ENCODE measurements around the gene RPS29.
A peak's percentile ranks its signal among the peaks of the same experiment; 100 is the strongest.

Gene RPS29

GRCh38 chr14:49617852-49618519 is 31.8 kb upstream of the RPS29 start:
- Histone ChIP-seq H3K4me1 (ENCODE audit: insufficient read depth, low read length) (peaks cover 30% of the 10 kb centered on the region), H3K27me3 (ENCODE audit: insufficient read depth, low read length) (no peaks in the 10 kb centered on the region), H2AFZ (ENCODE audit: low read depth, low read length) (no peak overlapping the region), H3K4me3 (ENCODE audit: low read length) (no peak overlapping the region), H3K36me3 (ENCODE audit: insufficient read depth, low read length) (peaks cover 32% of the 10 kb centered on the region), H3K9me3 (ENCODE audit: low read length) (no peaks in the 10 kb centered on the region)

GRCh38 chr14:49615776-49616175 is 29.6 kb upstream of the RPS29 start:
- Histone ChIP-seq H3K9me3 (ENCODE audit: low read length) (no peaks in the 10 kb centered on the region), H3K27me3 (ENCODE audit: insufficient read depth, low read length) (no peaks in the 10 kb centered on the region), H3K36me3 (ENCODE audit: insufficient read depth, low read length) (peaks cover 34% of the 10 kb centered on the region), H3K4me1 (ENCODE audit: insufficient read depth, low read length) (peaks cover 12% of the 10 kb centered on the region), H3K4me3 (ENCODE audit: low read length) (no peak overlapping the region), H2AFZ (ENCODE audit: low read depth, low read length) (no peak overlapping the region)

- Histone ChIP-seq H2AFZ (ENCODE audit: low read depth, low read length) (no peak overlapping the region), H3K36me3 (ENCODE audit: insufficient read depth, low read length) (peaks cover 41% of the 10 kb centered on the region), H3K9me3 (ENCODE audit: low read length) (no peaks in the 10 kb centered on the region), H3K4me1 (ENCODE audit: insufficient read depth, low read length) (peaks cover 5% of the 10 kb centered on the region), H3K4me3 (ENCODE audit: low read length) (no peak overlapping the region), H3K27me3 (ENCODE audit: insufficient read depth, low read length) (no peaks in the 10 kb centered on the region)
These were observed 28.0 kb upstream of the RPS29 start for GRCh38 chr14:49614196-49614595.

- H2AFZ ChIP-seq (ENCODE audit: low read depth, low read length): no peak overlapping the region
- H3K4me3 ChIP-seq (ENCODE audit: low read length): no peak overlapping the region
- H3K36me3 ChIP-seq (ENCODE audit: insufficient read depth, low read length): peaks cover 30% of the 10 kb centered on the region
- no peaks in the 10 kb centered on the region for H3K9me3 ChIP-seq (ENCODE audit: low read length)
- no peaks in the 10 kb centered on the region for H3K4me1 ChIP-seq (ENCODE audit: insufficient read depth, low read length)
- no peaks in the 10 kb centered on the region for H3K27me3 ChIP-seq (ENCODE audit: insufficient read depth, low read length)
These were observed 26.5 kb upstream of the RPS29 start for GRCh38 chr14:49612671-49613070.

GRCh38 chr14:49612251-49612650 is 26.1 kb upstream of the RPS29 start:
- H2AFZ ChIP-seq (ENCODE audit: low read depth, low read length): no peak overlapping the region
- no peak overlapping the region for H3K4me3 ChIP-seq (ENCODE audit: low read length)
- H3K4me1 ChIP-seq (ENCODE audit: insufficient read depth, low read length): no peaks in the 10 kb centered on the region
- H3K27me3 ChIP-seq (ENCODE audit: insufficient read depth, low read length): no peaks in the 10 kb centered on the region
- H3K36me3 ChIP-seq (ENCODE audit: insufficient read depth, low read length): peaks cover 30% of the 10 kb centered on the region
- H3K9me3 ChIP-seq (ENCODE audit: low read length): no peaks in the 10 kb centered on the region

- Histone ChIP-seq H3K36me3 (ENCODE audit: insufficient read depth, low read length) (peaks cover 45% of the 10 kb centered on the region), H3K4me3 (ENCODE audit: low read length) (no peak overlapping the region), H2AFZ (ENCODE audit: low read depth, low read length) (no peak overlapping the region), H3K4me1 (ENCODE audit: insufficient read depth, low read length) (no peaks in the 10 kb centered on the region), H3K9me3 (ENCODE audit: low read length) (no peaks in the 10 kb centered on the region), H3K27me3 (ENCODE audit: insufficient read depth, low read length) (no peaks in the 10 kb centered on the region)
These were observed 21.4 kb upstream of the RPS29 start for GRCh38 chr14:49607583-49607982.

- Histone ChIP-seq H3K4me1 (ENCODE audit: insufficient read depth, low read length) (peaks cover 15% of the 10 kb centered on the region), H3K27me3 (ENCODE audit: insufficient read depth, low read length) (no peaks in the 10 kb centered on the region), H2AFZ (ENCODE audit: low read depth, low read length) (peak within 1 kb of the TSS; percentile 95), H3K9me3 (ENCODE audit: low read length) (no peaks in the 10 kb centered on the region), H3K36me3 (ENCODE audit: insufficient read depth, low read length) (peaks cover 14% of the 10 kb centered on the region), H3K4me3 (ENCODE audit: low read length) (peak within 1 kb of the TSS; percentile 98)
These were observed 12.5 kb upstream of the RPS29 start, which contains the start of gene LRR1 for GRCh38 chr14:49598485-49599300. Gene LRR1, plus strand, starts transcription at chr14:49598940. Its CDS starts 81 bp downstream, at chr14:49599021.

GRCh38 chr14:49598189-49598484 is 12.0 kb upstream of the RPS29 start:
- H2AFZ ChIP-seq (ENCODE audit: low read depth, low read length): peak overlapping the region; percentile 95
- peaks cover 15% of the 10 kb centered on the region for H3K4me1 ChIP-seq (ENCODE audit: insufficient read depth, low read length)
- peaks cover 10% of the 10 kb centered on the region for H3K36me3 ChIP-seq (ENCODE audit: insufficient read depth, low read length)
- peak overlapping the region; percentile 98 for H3K4me3 ChIP-seq (ENCODE audit: low read length)
- H3K27me3 ChIP-seq (ENCODE audit: insufficient read depth, low read length): no peaks in the 10 kb centered on the region
- H3K9me3 ChIP-seq (ENCODE audit: low read length): no peaks in the 10 kb centered on the region

GRCh38 chr14:49594347-49595091 is 8.3 kb upstream of the RPS29 start:
- no peaks in the 10 kb centered on the region for H3K36me3 ChIP-seq (ENCODE audit: insufficient read depth, low read length)
- H3K4me3 ChIP-seq (ENCODE audit: low read length): no peak overlapping the region
- no peak overlapping the region for H2AFZ ChIP-seq (ENCODE audit: low read depth, low read length)
- H3K9me3 ChIP-seq (ENCODE audit: low read length): no peaks in the 10 kb centered on the region
- no peaks in the 10 kb centered on the region for H3K27me3 ChIP-seq (ENCODE audit: insufficient read depth, low read length)
- H3K4me1 ChIP-seq (ENCODE audit: insufficient read depth, low read length): peaks cover 10% of the 10 kb centered on the region

GRCh38 chr14:49593016-49593415 is 6.8 kb upstream of the RPS29 start:
- Histone ChIP-seq H3K27me3 (ENCODE audit: insufficient read depth, low read length) (no peaks in the 10 kb centered on the region), H3K9me3 (ENCODE audit: low read length) (no peaks in the 10 kb centered on the region), H2AFZ (ENCODE audit: low read depth, low read length) (no peak overlapping the region), H3K4me3 (ENCODE audit: low read length) (no peak overlapping the region), H3K36me3 (ENCODE audit: insufficient read depth, low read length) (no peaks in the 10 kb centered on the region), H3K4me1 (ENCODE audit: insufficient read depth, low read length) (peaks cover 9% of the 10 kb centered on the region)

- Histone ChIP-seq H3K4me1 (ENCODE audit: insufficient read depth, low read length) (peaks cover 9% of the 10 kb centered on the region), H3K36me3 (ENCODE audit: insufficient read depth, low read length) (peaks cover 6% of the 10 kb centered on the region), H3K27me3 (ENCODE audit: insufficient read depth, low read length) (no peaks in the 10 kb centered on the region)
These were observed 3.2 kb upstream of the RPS29 start for GRCh38 chr14:49589387-49589786.

GRCh38 chr14:49586673-49587460 is 687 bp upstream of the RPS29 start:
- H3K9me3 ChIP-seq (ENCODE audit: low read length): no peaks in the 10 kb centered on the region
- H3K27me3 ChIP-seq (ENCODE audit: insufficient read depth, low read length): no peaks in the 10 kb centered on the region
- H3K36me3 ChIP-seq (ENCODE audit: insufficient read depth, low read length): peaks cover 31% of the 10 kb centered on the region
- peaks cover 14% of the 10 kb centered on the region for H3K4me1 ChIP-seq (ENCODE audit: insufficient read depth, low read length)
- H3K4me3 ChIP-seq (ENCODE audit: low read length): peak overlapping the region; percentile 100
- H2AFZ ChIP-seq (ENCODE audit: low read depth, low read length): peak overlapping the region; percentile 11

More at GRCh38 chr14:49589387-49589786, 3.2 kb upstream of the RPS29 start:
- H3K4me3 ChIP-seq (ENCODE audit: low read length): no peak overlapping the region
- no peak overlapping the region for H2AFZ ChIP-seq (ENCODE audit: low read depth, low read length)
- H3K9me3 ChIP-seq (ENCODE audit: low read length): no peaks in the 10 kb centered on the region
